Adrenal gland (tissue), 12 donors: ENCODE measurements around the gene ISM1. TPM values are rescaled to one million over a fixed set of nuclear protein-coding genes. Genes with fewer than 3 reads are reported as not detected.

Experiments used
- polyA plus RNA-seq, 3 donors: library from polyadenylated mRNA; stranded (reverse); fragments of 200-250 nt in 2 of 3; fragments of 350-450 nt in 1 of 3; fragmentation: Illumina TruSeq in 1 of 3; extraction: RNeasy Lipid Tissue Mini Kit (QIAGEN cat#74804) in 1 of 3; gene quantifications; one replicate each; pipeline ENCODE4 v1.2.3, GENCODE V29; 2013 to 2014
- total RNA-seq, 9 donors: library from RNA; depleted of rRNA in 4 of 9; stranded (reverse); fragments of >200 nt in 4 of 9; fragments of 120-200 nt in 1 of 9; fragmentation: NEBNext Ultra II Directional in 1 of 9; extraction: Animal tissue kit (Norgen Biotek cat#: 25700) in 1 of 9; gene quantifications; one replicate each; pipeline versions ENCODE4 v1.1.0 to v1.2.4, GENCODE V29; 2013 to 2023
- donor health status: healthy with polysubstance abuse.
- donor health status: Bipolar disorder and iron deficiency.
- donor health status: DM: yes; HTN: yes; CAD: no.
- donor health status: DM: no; HTN: no; CAD: no.
- donor health status: DM: no; HTN: no; CAD: no.
- donor health status: DM: yes; HTN: yes; CAD: no.

Gene ISM1
- total and polyA plus RNA-seq, 12 donors = 0.17 to 4.4 (median 1.8) TPM

Other genes with a start within 250 kb of the ISM1 start
- 10 to 100 TPM in 4 of 9 donors, 1 to 10 TPM in 5; 3.0 to 15.7 (median 8.9) TPM for gene SPTLC3, start 212.3 kb upstream of the ISM1 start, total RNA-seq
- 1 to 10 TPM; 1.4 to 9.1 (median 2.2) TPM for gene SPTLC3, start 212.3 kb upstream of the ISM1 start, polyA plus RNA-seq